HCT116 (cell line): Measurements from ENCODE around the gene TMEM38A.

Experiments used
- EZH2phosphoT487 ChIP-seq: fragments of 200-600 bp; IDR thresholded peaks from 2 replicates; pipeline ENCODE4 v1.6.1; 2018; ENCODE audit warnings: antibody characterized with exemption, borderline replicate concordance
- POLR2AphosphoS5 ChIP-seq: IDR thresholded peaks from 2 replicates; pipeline ENCODE4 v1.6.1; 2011; ENCODE audit warnings: mild to moderate bottlenecking, low read depth, low read length, moderate library complexity
- YY1 ChIP-seq: IDR thresholded peaks from 2 replicates; pipeline ENCODE4 v1.6.1; 2011; ENCODE audit warnings: low read length, low read depth, moderate library complexity, mild to moderate bottlenecking; ENCODE audit not compliant: insufficient replicate concordance; ENCODE audit errors: extremely low read depth
- ZNF274 ChIP-seq: fragments of 200-500 bp; sonication (Bioruptor generic); IDR thresholded peaks from 2 replicates; pipeline ENCODE4 v1.6.1; 2014; ENCODE audit warnings: mild to moderate bottlenecking, low read depth, low read length, inconsistent platforms

DNA sequence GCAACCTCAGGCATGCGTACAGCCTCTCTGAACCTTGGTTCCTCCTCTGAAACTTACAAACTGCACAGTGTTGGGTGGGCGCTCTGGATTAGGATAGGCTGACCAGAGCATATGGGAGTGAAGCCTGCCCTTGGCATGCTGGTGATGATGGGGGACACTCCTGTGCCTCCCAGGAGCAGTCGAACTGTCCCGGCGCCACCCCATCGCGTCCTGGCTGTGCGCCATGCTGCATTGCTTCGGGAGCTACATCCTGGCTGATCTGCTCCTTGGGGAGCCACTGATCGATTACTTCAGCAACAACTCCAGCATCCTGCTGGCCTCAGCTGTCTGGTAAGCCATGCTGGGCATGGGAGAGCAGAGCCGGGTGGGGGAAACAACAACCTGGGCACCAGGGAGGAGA lies 18.9 kb downstream of the TMEM38A start:
- TF ChIP-seq ZNF274 (no peak), YY1 (no peak), POLR2AphosphoS5 (no peak), EZH2phosphoT487 (no peak)
